ENCODE measurements around the gene ANKRD11.
"Not testable (repeated sequence)": the region's sequence is repeated elsewhere in the genome, so short reads cannot be mapped to it uniquely, and the experiment has no call there.

Gene ANKRD11

DNA sequence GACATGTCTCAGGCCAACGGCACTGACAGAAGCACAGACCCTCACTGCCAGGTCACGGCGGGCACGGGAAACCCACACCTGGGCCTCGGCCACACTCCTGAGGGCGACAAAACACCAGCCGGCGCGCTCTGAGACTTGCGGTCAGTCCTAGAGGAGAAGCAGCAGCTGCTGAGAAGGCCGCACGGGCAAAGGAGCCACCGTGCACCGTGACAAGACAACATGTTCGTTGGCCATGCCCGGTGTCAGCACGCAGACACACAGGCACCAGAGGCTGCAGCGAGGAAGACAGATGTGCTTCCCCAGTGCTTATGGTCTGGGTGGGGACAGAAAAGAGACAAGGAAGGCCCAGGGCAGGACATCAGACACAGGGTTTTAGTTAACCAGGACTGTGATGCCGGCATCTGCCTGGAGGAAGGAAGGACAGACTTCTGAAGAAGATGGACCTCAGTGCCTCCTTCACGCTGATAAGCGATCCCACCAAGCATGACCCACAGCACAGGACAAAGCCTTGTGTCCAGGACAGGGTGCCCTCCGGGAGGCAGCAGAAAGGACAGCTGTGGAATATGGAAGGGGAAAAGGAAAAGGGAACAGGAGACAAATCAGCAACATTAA is 84.0 kb downstream of the ANKRD11 start:
- no peak for DNase-seq (ENCODE audit: low read depth, low spot score)

GRCh38 chr16:89404561-89404960 is 85.8 kb downstream of the ANKRD11 start:
- no peak for DNase-seq (ENCODE audit: low read depth, low spot score)

GRCh38 chr16:89402962-89403361 is 87.4 kb downstream of the ANKRD11 start:
- DNase-seq (ENCODE audit: low read depth, low spot score) = no peak

GRCh38 chr16:89401641-89402445 is 88.5 kb downstream of the ANKRD11 start:
- no peak for DNase-seq (ENCODE audit: low read depth, low spot score)

DNA sequence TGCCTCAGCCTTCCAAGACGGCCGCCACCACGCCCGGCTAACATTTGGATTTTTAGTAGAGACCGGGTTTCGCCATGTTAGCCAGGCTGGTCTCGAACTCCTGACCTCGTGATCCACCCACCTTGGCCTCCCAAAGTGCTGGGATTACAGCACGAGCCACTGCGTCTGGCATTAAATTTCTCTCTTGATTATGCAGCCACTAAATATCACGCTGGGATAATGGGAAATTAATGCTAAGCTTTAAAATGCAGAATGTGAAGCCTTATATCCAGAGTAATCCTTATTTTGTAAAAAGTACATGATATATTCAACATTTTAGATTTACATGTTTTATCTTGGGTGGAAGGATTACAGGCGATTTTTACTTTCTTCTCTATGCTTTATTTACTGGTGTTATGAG is 89.2 kb downstream of the ANKRD11 start:
- DNase-seq (ENCODE audit: low read depth, low spot score) = no peak

- DNase-seq (ENCODE audit: low read depth, low spot score) = no peak
Measured at GRCh38 chr16:89400740-89401139, 89.6 kb downstream of the ANKRD11 start.

GRCh38 chr16:89398924-89399323 is 91.4 kb downstream of the ANKRD11 start:
- no peak for DNase-seq (ENCODE audit: low read depth, low spot score)

DNA sequence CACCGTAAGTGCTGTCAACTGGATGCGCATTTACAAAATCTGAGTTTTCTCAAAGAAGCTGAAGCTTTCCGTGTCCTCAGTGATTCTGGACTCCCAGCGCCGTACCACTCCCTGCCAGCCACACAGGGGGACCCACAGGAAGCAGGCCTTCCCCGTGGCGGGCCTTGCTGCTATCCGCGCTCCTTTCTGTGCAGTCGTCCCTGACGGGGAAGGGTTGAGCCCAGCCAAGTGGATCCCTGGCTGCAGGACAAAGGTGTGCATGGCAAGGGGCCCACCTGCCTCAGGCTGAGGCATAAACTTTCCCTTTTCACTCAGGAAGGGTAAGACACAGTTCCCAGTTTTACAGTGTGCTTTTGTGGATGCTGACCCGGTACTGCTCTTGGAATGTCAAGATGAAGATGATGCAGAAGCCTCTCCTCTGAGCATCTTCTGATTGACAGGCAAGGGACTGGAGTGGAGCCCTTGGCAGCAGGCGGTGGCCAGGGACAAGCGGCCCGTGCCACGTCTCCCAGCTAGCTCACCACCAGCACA is 93.0 kb downstream of the ANKRD11 start:
- DNase-seq (ENCODE audit: low read depth, low spot score) = no peak

DNA sequence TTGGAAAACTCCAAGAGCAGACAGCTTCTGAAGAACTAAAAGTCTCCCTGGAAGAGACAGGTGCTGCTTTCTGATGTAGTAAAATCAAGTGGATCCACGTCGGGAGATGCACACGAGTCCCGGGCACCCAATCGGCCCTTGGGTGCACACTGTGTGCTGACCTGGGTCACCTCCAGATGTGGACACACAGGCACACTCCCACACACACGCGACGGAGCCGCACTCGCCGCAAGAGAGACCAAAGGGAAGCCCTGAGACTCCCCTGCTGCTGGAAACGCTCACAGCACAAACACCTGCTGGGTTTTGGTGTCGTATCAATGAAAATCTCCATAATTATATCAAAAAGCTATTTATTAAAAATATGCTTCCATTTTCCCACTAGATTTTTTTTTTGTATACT is 94.2 kb downstream of the ANKRD11 start:
- DNase-seq (ENCODE audit: low read depth, low spot score) = no peak

- no peak for DNase-seq (ENCODE audit: low read depth, low spot score)
Measured at GRCh38 chr16:89395150-89396142, 94.9 kb downstream of the ANKRD11 start.

- DNase-seq (ENCODE audit: low read depth, low spot score) = no peak
Measured at GRCh38 chr16:89393738-89394406, 96.5 kb downstream of the ANKRD11 start.

DNA sequence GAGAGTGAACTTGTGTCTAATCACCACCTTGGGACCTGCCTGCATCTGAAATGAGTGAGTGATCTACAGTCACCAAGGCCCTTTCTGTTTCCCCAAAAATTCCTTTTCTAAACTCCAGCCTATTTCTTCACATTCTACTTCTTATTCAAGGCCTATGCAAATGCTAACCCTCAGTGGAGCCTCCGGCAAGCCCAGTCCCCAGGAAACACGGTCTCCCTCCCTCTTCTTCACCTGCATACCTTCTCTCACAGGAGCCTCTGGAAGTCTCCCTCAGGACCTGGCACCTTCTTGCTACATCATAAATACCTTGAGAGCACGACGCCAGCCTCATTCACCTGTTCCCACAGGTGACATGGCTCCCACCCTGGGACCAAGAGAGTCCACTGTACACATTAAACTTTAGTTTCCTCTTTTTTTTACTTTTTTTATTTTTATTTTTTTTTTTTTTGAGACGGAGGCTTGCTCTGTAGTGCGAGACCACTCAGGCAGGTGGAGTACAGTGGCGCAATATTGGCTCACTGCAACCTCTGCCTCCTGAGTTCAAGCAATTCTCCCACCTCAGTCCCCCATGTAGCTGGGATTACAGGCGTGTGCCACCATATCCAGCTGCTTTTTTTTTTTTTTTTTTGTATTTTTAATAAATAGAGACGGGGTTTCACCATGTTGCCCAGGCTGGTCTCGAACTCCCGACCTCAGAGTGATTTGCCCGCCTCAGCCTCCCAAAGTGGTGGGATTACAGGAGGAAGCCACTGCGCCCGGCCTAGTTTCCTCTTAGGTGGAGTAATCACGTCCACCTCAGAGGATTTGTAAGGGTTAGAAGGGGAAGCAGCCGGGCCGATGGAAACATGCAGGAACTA is 97.3 kb downstream of the ANKRD11 start:
- peak; percentile 56 for DNase-seq (ENCODE audit: low read depth, low spot score)

GRCh38 chr16:89390224-89390583 is 100.2 kb downstream of the ANKRD11 start:
- not testable (repeated sequence) for DNase-seq (ENCODE audit: low read depth, low spot score)

- not testable (repeated sequence) for DNase-seq (ENCODE audit: low read depth, low spot score)
Measured at GRCh38 chr16:89389504-89390223, 100.7 kb downstream of the ANKRD11 start.

- no peak for DNase-seq (ENCODE audit: low read depth, low spot score)
Measured at GRCh38 chr16:89388536-89388935, 101.8 kb downstream of the ANKRD11 start.

DNA sequence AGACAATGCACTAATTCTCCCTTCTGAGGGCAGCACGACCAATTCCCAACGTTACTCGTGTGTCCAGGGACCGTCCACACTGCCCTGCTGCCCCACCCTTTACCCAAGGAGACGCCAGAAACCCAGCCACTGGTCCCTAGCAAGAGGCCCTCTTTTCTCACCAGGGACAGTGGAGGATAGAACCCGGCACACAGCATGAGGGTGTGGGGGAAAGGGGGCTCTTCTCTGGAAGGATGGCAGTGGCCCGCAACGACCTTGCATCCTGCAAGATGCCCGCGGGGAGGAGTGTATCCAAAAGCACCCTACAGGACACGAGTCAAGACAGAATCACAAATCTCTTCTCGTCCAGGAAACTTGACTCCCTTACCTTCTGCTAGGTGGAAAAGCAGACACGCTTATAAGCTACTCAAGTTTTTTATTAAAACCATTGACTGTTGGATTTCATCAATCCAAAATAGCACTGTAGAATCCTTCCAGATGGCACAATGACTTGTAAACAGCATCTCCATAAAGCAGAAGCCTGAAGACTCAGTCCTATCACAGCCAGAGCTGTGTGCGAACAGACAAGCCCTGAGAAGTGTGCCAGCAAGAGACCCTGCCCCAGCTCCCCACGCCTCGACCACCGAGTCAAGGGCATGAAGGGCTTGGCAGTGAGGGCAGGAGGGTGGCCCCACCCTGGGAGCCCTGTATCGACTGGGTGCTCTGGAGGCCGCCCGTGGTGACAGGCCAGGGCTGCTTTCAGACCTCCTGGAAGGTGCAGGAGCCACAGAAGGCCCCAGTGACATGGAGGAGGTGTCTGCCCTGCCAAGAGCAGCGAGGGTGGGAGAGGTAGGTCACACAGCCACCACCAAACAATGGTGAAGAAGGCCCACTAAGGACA is 103.8 kb downstream of the ANKRD11 start:
- DNase-seq (ENCODE audit: low read depth, low spot score) = no peak

DNA sequence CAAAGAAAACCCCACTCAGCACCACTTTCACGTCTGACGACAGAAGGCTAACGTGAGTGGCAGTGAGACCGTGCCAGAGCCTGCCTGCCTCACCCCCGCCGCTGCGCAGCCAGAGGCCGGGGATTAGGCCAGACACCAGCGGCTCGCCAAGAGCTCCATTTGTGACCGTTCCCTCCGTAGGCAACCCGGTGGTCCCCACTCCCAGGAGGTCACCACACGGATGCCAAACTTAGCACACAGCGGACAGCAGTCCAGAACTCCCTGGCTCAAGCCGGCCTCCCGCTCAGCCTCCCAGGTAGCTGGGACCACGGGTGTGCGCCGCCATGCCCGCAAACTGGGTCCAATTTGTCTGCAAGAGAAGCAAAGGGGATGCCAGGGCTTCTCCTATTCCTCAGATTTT is 104.6 kb downstream of the ANKRD11 start:
- no peak for DNase-seq (ENCODE audit: low read depth, low spot score)

DNA sequence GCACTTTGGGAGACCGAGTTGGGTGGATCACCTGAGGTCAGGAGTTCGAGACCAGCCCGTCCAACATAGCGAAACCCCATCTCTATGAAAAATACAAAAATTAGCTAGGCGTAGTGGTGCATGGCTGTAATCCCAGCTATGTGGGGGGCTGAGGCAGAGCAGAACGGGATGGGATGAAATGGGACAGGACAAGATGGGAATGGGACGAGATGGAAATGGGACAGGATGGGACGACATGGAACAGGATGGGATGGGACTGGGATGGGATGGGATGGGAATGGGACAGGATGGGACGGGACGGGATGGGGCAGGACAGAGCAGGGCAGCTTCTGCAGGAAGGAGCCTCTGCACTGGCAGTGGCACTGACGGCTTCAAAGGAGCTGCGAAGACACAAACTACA is 106.1 kb downstream of the ANKRD11 start:
- DNase-seq (ENCODE audit: low read depth, low spot score) = no peak

Measured in iPS DF 19.7 (cell line).